CD14-positive monocyte (primary cell): ENCODE data around the gene LRRIQ1. TPM values are rescaled to one million over a fixed set of nuclear protein-coding genes. Genes with fewer than 3 reads are reported as not detected.

Experiments
- DNase-seq, 3 donors: peaks; one replicate each; pipeline ENCODE4 v3.0.0-alpha.2; 2011 to 2022
- H2AFZ ChIP-seq: 2 replicates; pipeline ENCODE4 v1.6.0; 2012; ENCODE audit warnings: mild to moderate bottlenecking, low read depth, low read length, inconsistent platforms; ENCODE audit not compliant: insufficient read depth, poor library complexity, severe bottlenecking
- H3K27ac ChIP-seq, 2 donors: 1 replicate in 1 of 2; 2 replicates in 1 of 2; pipeline ENCODE4 v1.5.1; 2012 to 2013; ENCODE audit warnings: low read length in 2 of 2, control low read depth in 1 of 2, inconsistent platforms in 1 of 2, low read depth in 1 of 2, mild to moderate bottlenecking in 1 of 2
- H3K27me3 ChIP-seq, 2 donors: one replicate each; pipeline versions ENCODE4 v1.6.0 to v1.6.1; 2011 to 2013; ENCODE audit warnings: low read length in 2 of 2; ENCODE audit not compliant: control insufficient read depth in 2 of 2, insufficient read depth in 2 of 2
- H3K36me3 ChIP-seq, 2 donors: replicated peaks in 1 of 2; 1 replicate in 1 of 2; 2 replicates in 1 of 2; pipeline versions ENCODE4 v1.5.1 to v1.6.1; 2012 to 2013; ENCODE audit warnings: low read length in 2 of 2, control low read depth in 1 of 2, inconsistent platforms in 1 of 2, mild to moderate bottlenecking in 1 of 2; ENCODE audit not compliant: insufficient read depth in 2 of 2, control insufficient read depth in 1 of 2
- H3K4me1 ChIP-seq, 2 donors: 1 replicate in 1 of 2; 2 replicates in 1 of 2; pipeline versions ENCODE4 v1.5.1 to v1.6.1; 2012 to 2013; ENCODE audit warnings: low read length in 2 of 2, control low read depth in 1 of 2, inconsistent platforms in 1 of 2, mild to moderate bottlenecking in 1 of 2, moderate library complexity in 1 of 2; ENCODE audit not compliant: insufficient read depth in 2 of 2, control insufficient read depth in 1 of 2
- H3K4me2 ChIP-seq: replicated peaks from 2 replicates; pipeline ENCODE3; 2012; ENCODE audit warnings: low read length, moderate library complexity, mild to moderate bottlenecking; ENCODE audit not compliant: poor library complexity, severe bottlenecking; ENCODE audit errors: extremely low read depth
- H3K4me3 ChIP-seq, 3 experiments: fragments of 200-600 bp in 1 of 3; sonication (generic) in 1 of 3; replicated peaks in 1 of 3; 1 replicate in 2 of 3; 2 replicates in 1 of 3; pipeline ENCODE4 v1.5.1; 2011 to 2013; ENCODE audit warnings: low read length in 3 of 3, mild to moderate bottlenecking in 3 of 3, control low read depth in 2 of 3, low read depth in 2 of 3, inconsistent platforms in 1 of 3, moderate library complexity in 1 of 3
- H3K79me2 ChIP-seq: 2 replicates; pipeline ENCODE4 v1.6.0; 2012; ENCODE audit warnings: mild to moderate bottlenecking, control low read depth, inconsistent platforms, low read length, moderate library complexity; ENCODE audit not compliant: insufficient read depth
- H3K9ac ChIP-seq: 2 replicates; pipeline ENCODE4 v1.6.0; 2017; ENCODE audit warnings: low read length, mild to moderate bottlenecking; ENCODE audit not compliant: insufficient read depth, poor library complexity, severe bottlenecking
- H3K9me3 ChIP-seq, 2 donors: replicated peaks in 1 of 2; 1 replicate in 1 of 2; 2 replicates in 1 of 2; pipeline versions ENCODE4 v1.5.1 to v1.6.1; 2012 to 2013; ENCODE audit warnings: low read length in 2 of 2, control low read depth in 1 of 2; ENCODE audit not compliant: control insufficient read depth in 1 of 2, insufficient read depth in 1 of 2
- H4K20me1 ChIP-seq: 2 replicates; pipeline ENCODE4 v1.6.0; 2012; ENCODE audit warnings: mild to moderate bottlenecking, low read length, control low read depth, moderate library complexity; ENCODE audit not compliant: insufficient read depth
- H3K27ac Mint-ChIP-seq, 7 donors: one replicate each; pipeline ENCODE4 v1.8.0; 2020; ENCODE audit warnings: mild to moderate bottlenecking in 7 of 7, mixed read lengths in 7 of 7, moderate library complexity in 6 of 7, inconsistent platforms in 2 of 7
- H3K27me3 Mint-ChIP-seq, 3 donors: one replicate each; pipeline ENCODE4 v1.8.0; 2021 to 2022; ENCODE audit warnings: low read depth in 3 of 3, mild to moderate bottlenecking in 3 of 3, mixed read lengths in 3 of 3, moderate library complexity in 3 of 3, inconsistent platforms in 1 of 3
- H3K36me3 Mint-ChIP-seq, 2 donors: one replicate each; pipeline ENCODE4 v1.8.0; 2020; ENCODE audit warnings: mixed read lengths in 2 of 2, inconsistent platforms in 1 of 2, mild to moderate bottlenecking in 1 of 2
- H3K4me1 Mint-ChIP-seq: one replicate; pipeline ENCODE4 v1.8.0; 2020; ENCODE audit warnings: mild to moderate bottlenecking, mixed read lengths
- H3K4me3 Mint-ChIP-seq, 2 donors: one replicate each; pipeline ENCODE4 v1.8.0; 2020; ENCODE audit warnings: mild to moderate bottlenecking in 2 of 2, mixed read lengths in 2 of 2, moderate library complexity in 1 of 2
- H3K9me3 Mint-ChIP-seq, 7 donors: one replicate each; pipeline ENCODE4 v1.8.0; 2020 to 2022; ENCODE audit warnings: mixed read lengths in 7 of 7, mild to moderate bottlenecking in 6 of 7, moderate library complexity in 6 of 7, inconsistent platforms in 2 of 7
- WGBS: methylation state at CpG from one replicate; pipeline ENCODE4 v1.1.5; 2013; ENCODE audit warnings: missing lambda C conversion rate; ENCODE audit not compliant: insufficient coverage; 5-methylcytosine and 5-hydroxymethylcytosine counted together
- intact Hi-C, 2 donors: fragments of 100-400 bp; cut with micrococcal nuclease; formaldehyde crosslinking; loops; one replicate each; pipeline versions ENCODE4 v1.15.0 to v1.15.1; 2023
- polyA plus RNA-seq, 3 donors: library from polyadenylated mRNA; depleted of rRNA in 1 of 3; unstranded in 2 of 3; stranded (reverse) in 1 of 3; fragments of 300-500 nt in 2 of 3; fragments of >200 nt in 1 of 3; fragmentation: Illumina TruSeq in 2 of 3; gene quantifications; 1 replicate in 2 of 3; 2 replicates in 1 of 3; pipeline ENCODE4 v1.2.3, GENCODE V29; 2012 to 2021
- TF ChIP-seq, protein P1 (sequence below): fragments of 200-600 bp; IDR thresholded peaks from one replicate; pipeline ENCODE4 v1.8.0; 2022; ENCODE audit warnings: antibody characterized with exemption, mild to moderate bottlenecking

Gene LRRIQ1
- polyA plus RNA-seq, 3 donors, result not detected

DNA sequence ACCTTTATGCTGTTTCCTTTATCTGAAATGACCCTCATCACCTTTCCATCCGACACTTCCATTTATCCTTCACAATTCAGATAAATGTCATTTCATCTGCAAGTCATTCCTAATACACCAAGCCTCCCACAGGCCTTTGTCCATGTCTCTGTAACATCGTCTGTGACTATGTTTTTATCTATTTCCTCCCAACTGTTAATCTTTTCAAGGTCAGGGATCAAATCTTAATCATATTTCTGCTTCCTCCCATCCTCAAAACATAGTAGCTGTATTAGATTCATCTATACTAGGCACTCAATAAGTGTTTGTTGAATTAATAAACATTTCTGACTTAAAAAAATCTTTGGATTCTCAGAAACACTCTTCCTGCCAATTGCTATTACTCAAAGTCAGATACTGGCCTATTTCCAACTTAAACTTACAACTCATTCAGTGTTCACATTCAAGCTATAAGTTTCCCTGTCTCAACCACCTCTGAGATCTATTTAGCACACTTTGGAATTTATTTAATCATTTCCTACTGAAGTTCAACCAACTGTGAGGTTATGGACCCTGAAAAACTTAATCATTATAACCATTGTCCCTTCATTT is 143.6 kb downstream of the LRRIQ1 start:
- H3K27me3 Mint-ChIP-seq, result no peaks in the 10 kb centered on the region
- 77% methylated on average over 2 of the region's 2 CpGs for WGBS
- intact Hi-C loops, result no loop called here

DNA sequence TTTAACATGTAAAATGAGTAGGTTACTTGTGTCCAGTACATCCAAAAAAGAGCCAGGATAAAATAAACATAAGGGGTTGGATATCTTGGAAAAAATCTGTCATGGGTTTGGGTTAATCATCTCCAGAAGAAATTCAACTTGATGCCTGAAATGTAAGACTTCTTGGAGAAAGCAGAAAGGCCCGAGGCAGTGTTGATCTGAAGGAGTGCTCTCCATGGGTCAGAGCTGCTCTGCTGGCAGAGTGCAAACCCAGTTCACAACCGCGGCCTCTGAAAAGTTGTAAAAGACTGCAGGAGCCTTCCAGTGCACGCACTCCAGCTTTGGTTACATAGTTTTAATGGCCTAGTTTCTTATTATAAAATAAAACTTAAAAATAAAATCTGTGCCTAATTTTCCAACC is 146.5 kb downstream of the LRRIQ1 start:
- Histone ChIP-seq H3K4me2 (no peak overlapping the region), H3K9ac (no peak overlapping the region), H3K27me3 (no peaks in the 10 kb centered on the region), H3K9me3 (no peaks in the 10 kb centered on the region), H3K27ac (no peak overlapping the region), H2AFZ (no peak overlapping the region), H4K20me1 (no peaks in the 10 kb centered on the region), H3K36me3 (no peaks in the 10 kb centered on the region), H3K4me1 (no peaks in the 10 kb centered on the region), H3K79me2 (no peaks in the 10 kb centered on the region), H3K4me3 (no peak overlapping the region)
- intact Hi-C loops, result no loop called here
- Mint-ChIP-seq H3K4me1 (no peaks in the 10 kb centered on the region), H3K4me3 (no peak overlapping the region), H3K27ac (no peak overlapping the region), H3K36me3 (no peaks in the 10 kb centered on the region), H3K9me3 (no peaks in the 10 kb centered on the region), H3K27me3 (no peaks in the 10 kb centered on the region)
- WGBS, result 67% methylated on average over 1 of the region's 4 CpGs
- DNase-seq, result no peak
- TF ChIP-seq, protein P1, sequence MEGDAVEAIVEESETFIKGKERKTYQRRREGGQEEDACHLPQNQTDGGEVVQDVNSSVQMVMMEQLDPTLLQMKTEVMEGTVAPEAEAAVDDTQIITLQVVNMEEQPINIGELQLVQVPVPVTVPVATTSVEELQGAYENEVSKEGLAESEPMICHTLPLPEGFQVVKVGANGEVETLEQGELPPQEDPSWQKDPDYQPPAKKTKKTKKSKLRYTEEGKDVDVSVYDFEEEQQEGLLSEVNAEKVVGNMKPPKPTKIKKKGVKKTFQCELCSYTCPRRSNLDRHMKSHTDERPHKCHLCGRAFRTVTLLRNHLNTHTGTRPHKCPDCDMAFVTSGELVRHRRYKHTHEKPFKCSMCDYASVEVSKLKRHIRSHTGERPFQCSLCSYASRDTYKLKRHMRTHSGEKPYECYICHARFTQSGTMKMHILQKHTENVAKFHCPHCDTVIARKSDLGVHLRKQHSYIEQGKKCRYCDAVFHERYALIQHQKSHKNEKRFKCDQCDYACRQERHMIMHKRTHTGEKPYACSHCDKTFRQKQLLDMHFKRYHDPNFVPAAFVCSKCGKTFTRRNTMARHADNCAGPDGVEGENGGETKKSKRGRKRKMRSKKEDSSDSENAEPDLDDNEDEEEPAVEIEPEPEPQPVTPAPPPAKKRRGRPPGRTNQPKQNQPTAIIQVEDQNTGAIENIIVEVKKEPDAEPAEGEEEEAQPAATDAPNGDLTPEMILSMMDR, result no peak

More for the DNA sequence above, 143.6 kb downstream of the LRRIQ1 start:
- H3K36me3 Mint-ChIP-seq, result no peaks in the 10 kb centered on the region
- TF ChIP-seq, protein P1, result no peak
- no peak overlapping the region for H3K4me3 Mint-ChIP-seq
- no peak overlapping the region for H3K27ac ChIP-seq
- no peaks in the 10 kb centered on the region for H3K4me1 Mint-ChIP-seq
- no peak overlapping the region for H3K4me3 ChIP-seq
- no peaks in the 10 kb centered on the region for H3K9me3 Mint-ChIP-seq
- H3K9me3 ChIP-seq, result no peaks in the 10 kb centered on the region
- no peak overlapping the region for H2AFZ ChIP-seq
- H3K4me2 ChIP-seq, result no peak overlapping the region
- H3K4me1 ChIP-seq, result no peaks in the 10 kb centered on the region
- no peak overlapping the region for H3K9ac ChIP-seq
- H3K27ac Mint-ChIP-seq, result no peak overlapping the region
- H3K27me3 ChIP-seq, result no peaks in the 10 kb centered on the region
- no peaks in the 10 kb centered on the region for H4K20me1 ChIP-seq
- H3K79me2 ChIP-seq, result no peaks in the 10 kb centered on the region
- DNase-seq, result no peak
- H3K36me3 ChIP-seq, result no peaks in the 10 kb centered on the region
